HG02970 (cell line): ENCODE data around the gene MCU.
"Not testable (repeated sequence)": the region's sequence is repeated elsewhere in the genome, so short reads cannot be mapped to it uniquely, and the experiment has no call there.

Source experiments
- ATAC-seq: cut with Tn5 transposase; IDR thresholded peaks from one replicate; pipeline ENCODE4 v1.9.1; 2021; ENCODE audit warnings: mild to moderate bottlenecking, moderate library complexity, moderate number of reproducible peaks; ENCODE audit not compliant: unreplicated experiment, low FRiP score

MCU gene

GRCh38 chr10:72729528-72729927 lies 37.6 kb downstream of the MCU start:
- no peak for ATAC-seq

- no peak for ATAC-seq
Measured at GRCh38 chr10:72730479-72730878, 38.5 kb downstream of the MCU start.

- ATAC-seq = no peak
Measured at GRCh38 chr10:72731916-72732419, 40.0 kb downstream of the MCU start.

GRCh38 chr10:72732521-72732920 lies 40.6 kb downstream of the MCU start:
- no peak for ATAC-seq

GRCh38 chr10:72733989-72734388 lies 42.0 kb downstream of the MCU start:
- ATAC-seq = no peak

GRCh38 chr10:72735288-72735936 lies 43.5 kb downstream of the MCU start:
- no peak for ATAC-seq

GRCh38 chr10:72736176-72736827 lies 44.4 kb downstream of the MCU start:
- ATAC-seq = no peak

GRCh38 chr10:72736828-72737220 lies 44.9 kb downstream of the MCU start:
- ATAC-seq = no peak

- ATAC-seq = not testable (repeated sequence)
Measured at GRCh38 chr10:72737357-72737756, 45.4 kb downstream of the MCU start.

- ATAC-seq = no peak
Measured at GRCh38 chr10:72738486-72738885, 46.5 kb downstream of the MCU start.

GRCh38 chr10:72740528-72740927 lies 48.6 kb downstream of the MCU start:
- ATAC-seq = no peak

- ATAC-seq = no peak
Measured at GRCh38 chr10:72742092-72742491, 50.1 kb downstream of the MCU start.

- no peak for ATAC-seq
Measured at GRCh38 chr10:72742797-72743196, 50.9 kb downstream of the MCU start.

- no peak for ATAC-seq
Measured at GRCh38 chr10:72744566-72744965, 52.6 kb downstream of the MCU start.

GRCh38 chr10:72746426-72747363 lies 54.8 kb downstream of the MCU start:
- ATAC-seq = no peak

GRCh38 chr10:72747521-72747920 lies 55.6 kb downstream of the MCU start:
- no peak for ATAC-seq

GRCh38 chr10:72753760-72754231 lies 61.9 kb downstream of the MCU start:
- ATAC-seq = no peak

- ATAC-seq = no peak
Measured at GRCh38 chr10:72754275-72755032, 62.5 kb downstream of the MCU start.

- no peak for ATAC-seq
Measured at GRCh38 chr10:72756674-72757385, 64.9 kb downstream of the MCU start.

- ATAC-seq = no peak
Measured at GRCh38 chr10:72757732-72758131, 65.8 kb downstream of the MCU start.
